HG03025 (cell line): ENCODE measurements around the gene TMOD3.
"Not testable (repeated sequence)": the region's sequence is repeated elsewhere in the genome, so short reads cannot be mapped to it uniquely, and the experiment has no call there.

Experiments used
- ATAC-seq: cut with Tn5 transposase; IDR thresholded peaks from one replicate; pipeline ENCODE4 v1.9.1; 2021; ENCODE audit warnings: mild to moderate bottlenecking, moderate library complexity; ENCODE audit not compliant: unreplicated experiment, low FRiP score

Gene TMOD3

GRCh38 chr15:51829376-51830275 is at the start of gene TMOD3:
Gene TMOD3 (plus strand): TSS chr15:51829653. CDS start chr15:51862885, 33,232 bp downstream.
- ATAC-seq: peak; percentile 83

- ATAC-seq: no peak
Observed at GRCh38 chr15:51780636-51781035, 48.8 kb upstream of the TMOD3 start.

- ATAC-seq: no peak
Observed at GRCh38 chr15:51781506-51781905, 47.9 kb upstream of the TMOD3 start.

GRCh38 chr15:51782357-51782896 is 47.0 kb upstream of the TMOD3 start:
- ATAC-seq: no peak

- ATAC-seq: no peak
Observed at GRCh38 chr15:51783967-51784366, 45.5 kb upstream of the TMOD3 start.

- ATAC-seq: not testable (repeated sequence)
Observed at GRCh38 chr15:51787130-51787529, 42.3 kb upstream of the TMOD3 start.

- not testable (repeated sequence) for ATAC-seq
Observed at GRCh38 chr15:51792474-51792873, 37.0 kb upstream of the TMOD3 start.

GRCh38 chr15:51793521-51794305 is 35.7 kb upstream of the TMOD3 start:
- no peak for ATAC-seq

GRCh38 chr15:51796847-51797401 is 32.5 kb upstream of the TMOD3 start:
- no peak for ATAC-seq

- no peak for ATAC-seq
Observed at GRCh38 chr15:51798281-51798680, 31.2 kb upstream of the TMOD3 start.

- ATAC-seq: no peak
Observed at GRCh38 chr15:51799282-51800252, 29.9 kb upstream of the TMOD3 start.

- ATAC-seq: no peak
Observed at GRCh38 chr15:51801391-51801835, 28.0 kb upstream of the TMOD3 start.

GRCh38 chr15:51802593-51802992 is 26.9 kb upstream of the TMOD3 start:
- ATAC-seq: no peak

- ATAC-seq: no peak
Observed at GRCh38 chr15:51803965-51804364, 25.5 kb upstream of the TMOD3 start.

GRCh38 chr15:51806123-51806522 is 23.3 kb upstream of the TMOD3 start:
- no peak for ATAC-seq

GRCh38 chr15:51809457-51809856 is 20.0 kb upstream of the TMOD3 start:
- ATAC-seq: no peak

GRCh38 chr15:51812598-51812997 is 16.9 kb upstream of the TMOD3 start:
- ATAC-seq: no peak

- ATAC-seq: no peak
Observed at GRCh38 chr15:51814606-51815005, 14.8 kb upstream of the TMOD3 start.

GRCh38 chr15:51816611-51817010 is 12.8 kb upstream of the TMOD3 start:
- no peak for ATAC-seq

GRCh38 chr15:51818150-51818549 is 11.3 kb upstream of the TMOD3 start:
- no peak for ATAC-seq
